ENCODE measurements around the gene LENEP.
A peak's percentile ranks its signal among the peaks of the same experiment; 100 is the strongest.

Gene LENEP

DNA sequence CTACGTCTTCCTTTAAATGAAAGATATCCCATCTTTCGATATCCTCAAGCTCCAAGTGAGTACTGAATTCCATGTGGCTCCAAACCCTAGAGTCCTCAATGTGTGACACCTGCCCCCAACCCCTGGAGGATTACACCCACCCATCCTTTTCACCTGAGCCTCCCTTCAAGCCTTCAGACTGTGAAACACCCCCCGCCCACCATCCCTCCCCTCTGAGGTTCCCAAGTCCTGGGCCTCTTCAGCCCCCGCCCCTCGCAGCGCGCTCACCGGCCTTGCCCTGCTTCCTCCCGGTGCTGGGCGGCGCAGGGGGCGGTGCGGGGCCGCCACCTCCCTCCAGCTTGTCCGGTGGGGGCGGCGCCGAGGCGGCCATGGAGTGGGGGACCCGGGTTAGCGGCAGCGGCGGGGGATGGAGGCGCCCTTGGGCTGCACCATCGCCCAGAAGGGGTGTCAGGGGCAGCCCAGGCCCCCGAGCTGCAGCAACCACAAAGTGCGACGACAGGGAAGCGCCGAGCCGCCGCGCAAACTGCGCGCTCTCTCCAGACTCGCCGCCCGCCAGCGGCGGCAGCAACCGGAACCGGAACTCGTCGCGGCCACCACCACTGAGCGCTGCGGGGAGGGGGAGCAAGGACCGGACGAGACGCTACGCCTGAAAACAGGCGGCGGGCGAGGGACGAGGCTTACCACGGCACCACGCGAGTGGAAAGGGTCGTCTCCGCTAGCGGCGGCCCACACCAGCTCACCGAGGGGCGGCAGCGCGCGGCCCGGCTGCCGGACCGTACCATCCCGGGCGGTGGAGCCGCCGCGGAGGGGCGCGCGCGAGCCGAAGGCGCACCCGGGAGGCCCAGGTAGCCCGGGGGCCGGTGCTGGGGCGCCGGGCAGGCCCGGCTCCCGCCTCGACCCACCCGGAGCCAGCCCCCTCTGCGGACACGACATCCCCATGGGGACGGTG is 31.9 kb upstream of the LENEP start, which contains the start of gene PYGO2:
PYGO2 (minus strand) TSS at position 576 of the 949 bp plus-strand sequence; CDS start at position 370, 206 bp downstream.
- peak within 1 kb of the TSS; percentile 67 for H3K4me3 ChIP-seq (ENCODE audit: low read length)
- TF ChIP-seq, protein P1, sequence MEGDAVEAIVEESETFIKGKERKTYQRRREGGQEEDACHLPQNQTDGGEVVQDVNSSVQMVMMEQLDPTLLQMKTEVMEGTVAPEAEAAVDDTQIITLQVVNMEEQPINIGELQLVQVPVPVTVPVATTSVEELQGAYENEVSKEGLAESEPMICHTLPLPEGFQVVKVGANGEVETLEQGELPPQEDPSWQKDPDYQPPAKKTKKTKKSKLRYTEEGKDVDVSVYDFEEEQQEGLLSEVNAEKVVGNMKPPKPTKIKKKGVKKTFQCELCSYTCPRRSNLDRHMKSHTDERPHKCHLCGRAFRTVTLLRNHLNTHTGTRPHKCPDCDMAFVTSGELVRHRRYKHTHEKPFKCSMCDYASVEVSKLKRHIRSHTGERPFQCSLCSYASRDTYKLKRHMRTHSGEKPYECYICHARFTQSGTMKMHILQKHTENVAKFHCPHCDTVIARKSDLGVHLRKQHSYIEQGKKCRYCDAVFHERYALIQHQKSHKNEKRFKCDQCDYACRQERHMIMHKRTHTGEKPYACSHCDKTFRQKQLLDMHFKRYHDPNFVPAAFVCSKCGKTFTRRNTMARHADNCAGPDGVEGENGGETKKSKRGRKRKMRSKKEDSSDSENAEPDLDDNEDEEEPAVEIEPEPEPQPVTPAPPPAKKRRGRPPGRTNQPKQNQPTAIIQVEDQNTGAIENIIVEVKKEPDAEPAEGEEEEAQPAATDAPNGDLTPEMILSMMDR (conservative IDR thresholded peaks at IDR 0.05; ENCODE audit: low read depth, low read length), result peak; percentile 0
- no peak for DNase-seq (ENCODE audit: low read depth)

DNA sequence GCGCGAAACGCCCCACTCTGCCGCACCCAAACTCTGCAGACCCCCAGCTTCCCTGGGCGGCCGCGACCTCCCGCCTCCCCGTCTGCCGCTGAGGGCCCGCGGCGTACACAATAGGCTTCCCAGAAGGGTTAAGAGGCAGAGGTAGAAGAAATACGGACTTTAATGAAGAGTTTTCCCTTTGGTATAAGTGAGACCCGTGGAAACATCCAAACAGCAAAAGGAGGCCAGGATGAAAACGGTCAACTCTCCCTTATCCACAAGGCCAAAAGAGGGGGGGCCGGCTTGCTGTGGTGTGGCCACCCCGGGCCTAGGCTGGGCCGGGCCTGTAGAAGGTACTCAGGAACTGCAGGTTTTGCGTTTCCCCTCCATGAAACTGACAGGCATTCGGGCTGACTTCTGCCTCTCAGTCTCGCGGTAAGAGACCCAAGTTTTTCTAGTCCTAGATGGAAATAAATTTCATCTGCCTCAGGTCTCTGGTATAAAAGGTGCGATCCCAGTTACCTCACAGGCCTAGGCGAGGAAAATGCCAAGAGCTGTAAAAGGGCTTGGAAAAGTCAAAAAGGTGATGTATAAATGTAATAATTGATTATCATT is 31.1 kb upstream of the LENEP start:
- DNase-seq (ENCODE audit: low read depth), result no peak
- peak overlapping the region; percentile 67 for H3K4me3 ChIP-seq (ENCODE audit: low read length)
- TF ChIP-seq, protein P1 (conservative IDR thresholded peaks at IDR 0.05; ENCODE audit: low read depth, low read length), result no peak

DNA sequence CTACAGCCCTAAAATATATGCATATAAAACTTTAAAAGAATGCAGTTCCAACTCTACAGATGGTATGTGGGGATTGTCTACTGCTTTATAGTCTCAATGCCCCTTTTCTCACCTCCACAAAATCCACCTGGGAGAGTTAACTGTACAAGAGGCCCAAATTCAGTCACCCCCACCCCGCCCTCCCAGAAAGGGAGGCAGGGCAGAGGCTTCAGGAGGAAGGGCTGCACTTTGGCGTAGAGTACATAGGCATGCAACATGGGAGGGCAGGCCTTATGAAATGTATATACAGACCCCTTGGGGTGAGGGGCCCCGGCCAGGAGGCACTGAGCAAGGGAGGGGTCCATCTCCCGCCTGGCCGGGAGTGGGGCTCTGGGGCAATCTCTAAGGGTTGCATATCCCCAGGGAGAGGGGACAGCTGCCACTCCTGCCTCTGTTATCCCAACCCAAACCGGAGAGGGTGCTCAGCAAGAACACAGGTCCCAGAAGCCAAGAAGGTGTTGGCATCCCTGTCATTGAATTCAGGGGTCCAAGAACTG is 30.5 kb upstream of the LENEP start:
- DNase-seq (ENCODE audit: low read depth), result no peak
- H3K4me3 ChIP-seq (ENCODE audit: low read length), result peak overlapping the region; percentile 67
- TF ChIP-seq, protein P1 (conservative IDR thresholded peaks at IDR 0.05; ENCODE audit: low read depth, low read length), result no peak

DNA sequence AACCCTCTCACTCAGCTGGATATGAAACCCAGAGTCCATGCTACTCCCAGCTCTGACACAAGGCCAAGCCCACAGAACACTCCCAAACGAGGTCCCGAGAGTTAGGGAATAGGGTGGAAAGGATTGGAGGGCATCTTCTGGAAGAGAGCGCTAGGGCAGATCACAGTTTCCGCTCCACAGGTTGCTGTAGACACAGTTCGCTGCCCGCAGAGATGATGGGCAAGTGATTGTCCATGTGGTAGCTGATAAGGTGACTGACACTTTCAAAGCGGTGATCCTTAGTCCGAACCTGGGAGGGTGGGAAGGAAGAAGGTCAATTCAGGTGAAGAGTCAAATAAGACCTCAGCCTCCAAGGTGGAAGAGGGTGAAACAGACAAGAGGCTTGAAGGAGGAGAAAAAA is 29.7 kb upstream of the LENEP start:
- TF ChIP-seq, protein P1 (conservative IDR thresholded peaks at IDR 0.05; ENCODE audit: low read depth, low read length), result no peak
- no peak overlapping the region for H3K4me3 ChIP-seq (ENCODE audit: low read length)
- DNase-seq (ENCODE audit: low read depth), result no peak

DNA sequence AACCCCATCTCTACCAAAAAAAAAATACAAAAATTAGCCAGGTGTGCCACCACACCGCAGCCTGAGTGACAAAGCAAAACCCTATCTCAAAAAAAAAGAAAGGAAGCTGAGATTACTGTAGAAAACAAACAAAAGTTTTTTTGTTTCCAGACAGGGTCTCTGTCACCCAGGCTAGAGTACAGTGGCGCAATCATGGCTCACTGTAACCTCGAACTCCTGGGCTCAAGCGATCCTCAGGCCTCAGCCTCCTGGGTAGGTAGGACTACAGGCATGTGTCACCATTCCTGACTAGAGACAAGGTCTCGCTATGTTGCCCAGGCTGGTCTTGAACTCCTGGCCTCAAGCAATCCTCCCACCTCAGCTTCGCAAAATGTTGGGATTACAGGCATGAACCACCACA is 29.0 kb upstream of the LENEP start:
- TF ChIP-seq, protein P1 (conservative IDR thresholded peaks at IDR 0.05; ENCODE audit: low read depth, low read length), result no peak
- DNase-seq (ENCODE audit: low read depth), result no peak
- H3K4me3 ChIP-seq (ENCODE audit: low read length), result no peak overlapping the region

DNA sequence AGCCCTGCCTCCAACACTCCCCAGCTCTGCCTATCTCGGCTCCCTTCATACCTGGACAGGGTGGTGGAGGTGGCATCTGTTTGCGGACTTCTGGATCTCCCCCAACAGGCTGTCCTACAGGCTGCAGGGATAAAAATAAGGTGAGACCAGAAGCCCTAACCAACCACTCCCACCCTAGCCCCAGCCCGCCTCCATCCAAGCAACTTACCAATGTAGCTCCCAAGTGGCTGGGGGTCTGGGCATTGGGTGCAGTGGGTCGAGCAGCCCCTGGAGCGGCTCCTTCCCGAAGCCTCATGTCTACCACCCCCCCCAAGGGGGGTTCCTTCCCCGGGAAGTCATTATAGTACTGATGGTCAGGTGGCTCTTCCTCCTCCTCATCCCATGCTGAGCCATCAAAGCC is 27.3 kb upstream of the LENEP start:
- no peak for DNase-seq (ENCODE audit: low read depth)
- H3K4me3 ChIP-seq (ENCODE audit: low read length), result no peak overlapping the region
- TF ChIP-seq, protein P1 (conservative IDR thresholded peaks at IDR 0.05; ENCODE audit: low read depth, low read length), result no peak

Measured in retinal pigment epithelial cell (primary cell).